SIG-M5 treated with dmso at 0.1 percent for 504 hours (cell line): Measurements from ENCODE around the gene PDZRN3.

Source experiments
- DNase-seq: peaks from one replicate; lab custom pipeline; 2025; ENCODE audit not compliant: unreplicated experiment; lab: John Stamatoyannopoulos, UW

PDZRN3 gene

DNA sequence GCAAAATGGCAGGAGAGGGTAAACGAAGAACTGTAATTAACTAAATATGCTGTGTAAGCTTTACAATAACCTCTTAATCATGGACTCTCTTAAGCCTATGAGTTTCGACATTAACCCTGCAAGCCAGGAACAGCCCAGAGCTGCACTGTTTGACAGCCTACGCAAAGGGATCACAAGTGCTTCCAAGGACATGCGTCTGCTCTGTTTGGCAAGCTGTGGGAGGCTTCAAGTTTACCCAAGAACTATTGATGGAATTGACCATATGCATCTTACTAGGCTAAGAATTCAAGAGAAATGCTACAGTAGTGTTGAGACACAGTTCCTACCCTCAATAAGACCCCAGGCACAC lies 66.0 kb downstream of the PDZRN3 start:
- DNase-seq, result no peak

DNA sequence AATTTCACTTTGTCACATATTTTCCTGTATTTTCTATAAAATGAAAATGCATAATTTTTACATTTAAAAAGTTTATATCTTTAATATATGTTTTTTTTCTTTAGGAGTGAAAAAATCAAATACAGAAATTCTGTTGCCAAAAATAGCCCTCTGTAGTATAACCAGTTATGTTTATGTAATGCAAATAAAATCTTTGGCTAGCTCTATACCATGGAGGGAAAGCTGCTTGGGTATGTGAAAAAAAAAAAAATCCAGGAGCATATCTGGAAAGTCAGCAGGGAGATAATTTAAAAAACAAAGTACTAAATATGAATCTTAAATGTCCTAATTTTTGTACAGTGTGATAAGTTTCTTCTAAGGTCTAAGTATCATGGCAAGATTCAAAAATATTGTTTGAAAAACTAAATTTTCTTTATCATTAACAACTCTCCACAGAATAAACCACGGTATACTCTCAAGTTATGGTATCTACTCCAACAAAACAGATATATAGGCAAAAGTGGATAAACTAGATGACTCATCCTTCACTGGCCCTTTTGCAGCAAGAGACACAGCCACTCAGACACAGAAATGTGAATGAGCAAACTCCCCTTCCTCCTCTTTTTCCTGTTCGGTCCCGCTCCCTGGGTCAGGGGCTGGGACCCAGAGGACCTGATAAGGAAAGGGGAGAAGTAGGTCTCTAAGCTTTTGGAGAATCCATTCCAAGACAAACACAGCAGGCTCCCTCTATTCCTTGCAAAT lies 66.6 kb downstream of the PDZRN3 start:
- no peak for DNase-seq

DNA sequence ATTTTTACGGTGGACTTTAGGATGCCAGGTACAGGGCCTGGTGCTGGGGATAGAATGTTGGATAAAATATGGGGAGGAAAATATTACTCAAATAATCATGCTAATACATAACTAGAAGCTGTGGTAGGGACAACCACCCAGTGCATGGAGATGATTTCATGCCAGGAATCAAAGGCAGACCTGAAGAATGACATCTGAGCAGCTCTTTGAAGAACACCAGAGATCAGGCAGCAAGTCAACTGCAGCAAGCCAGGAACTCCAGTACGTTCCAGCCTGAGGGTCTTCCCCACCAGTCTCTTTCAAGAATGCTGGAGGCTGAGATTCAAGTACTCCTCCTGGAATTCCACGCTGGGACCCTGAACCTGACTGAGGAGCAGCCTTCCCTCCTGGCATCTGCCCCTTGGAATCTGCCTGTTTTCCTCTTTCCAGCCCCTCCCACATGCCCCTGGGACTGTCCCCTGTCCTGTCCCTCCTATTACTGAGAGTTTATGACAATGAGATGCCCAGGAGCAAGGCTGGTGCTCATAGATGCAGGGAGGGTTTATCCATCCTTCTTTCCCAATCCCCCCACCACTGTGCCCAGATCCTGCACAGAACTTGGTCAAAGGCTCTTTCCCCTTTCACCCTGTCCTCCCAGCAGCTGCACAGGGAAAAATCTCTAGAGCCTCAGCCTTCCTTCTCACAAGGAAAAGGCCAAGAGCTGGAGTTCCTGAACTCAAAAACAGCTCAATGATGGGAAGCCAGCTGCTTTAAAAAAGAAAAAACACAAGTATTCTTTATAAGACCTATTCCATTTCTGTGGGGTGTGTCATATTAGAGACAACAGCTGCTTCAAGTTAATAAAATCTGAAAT lies 68.0 kb downstream of the PDZRN3 start:
- no peak for DNase-seq

- DNase-seq, result no peak
These were observed 69.7 kb downstream of the PDZRN3 start for GRCh38 chr3:73555076-73555475.

DNA sequence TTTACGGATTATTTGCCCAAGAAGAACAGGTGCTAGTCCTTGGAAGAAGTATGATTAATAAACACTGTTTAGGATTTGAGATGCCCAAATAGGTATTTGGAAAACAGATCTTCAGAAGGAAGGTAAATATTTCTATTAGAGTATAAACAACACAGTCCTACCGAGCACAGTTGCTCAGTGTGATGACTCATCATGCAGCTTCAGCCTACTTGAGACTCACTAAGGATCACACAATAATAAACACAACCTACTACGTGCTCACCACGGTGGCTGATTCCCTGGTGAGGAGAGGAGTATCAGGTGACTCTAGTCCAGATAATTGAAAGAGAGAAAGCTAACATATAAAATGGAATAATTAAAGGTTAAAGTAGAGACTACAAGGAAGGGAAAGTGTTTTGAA lies 72.0 kb downstream of the PDZRN3 start:
- DNase-seq, result no peak

GRCh38 chr3:73550032-73550431 lies 74.7 kb downstream of the PDZRN3 start:
- no peak for DNase-seq

DNA sequence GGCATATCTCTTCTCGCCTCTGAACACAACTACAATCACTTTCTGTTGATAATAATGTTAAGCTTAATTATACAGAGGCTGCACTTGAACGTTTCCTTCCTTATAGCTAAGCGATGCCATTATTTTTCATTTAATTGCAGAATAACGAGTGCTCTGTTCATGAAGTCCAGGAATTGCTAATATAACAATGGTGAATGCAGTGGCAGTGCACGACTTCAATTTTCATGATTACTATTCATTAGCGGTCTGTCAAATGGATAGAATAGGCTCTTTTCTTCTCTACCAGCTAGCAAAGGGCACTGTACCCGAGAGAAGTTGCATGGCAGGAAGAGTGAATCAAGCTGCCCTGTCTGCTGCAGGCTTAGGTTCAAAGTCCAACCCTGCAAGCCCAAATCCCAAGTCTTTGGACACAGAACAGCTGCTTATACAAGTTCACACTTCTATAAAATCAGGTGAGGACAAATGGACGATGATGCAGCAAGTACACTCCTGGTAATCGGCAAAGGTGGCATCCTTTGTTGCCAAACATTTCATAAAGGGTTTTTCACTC lies 75.6 kb downstream of the PDZRN3 start:
- no peak for DNase-seq

DNA sequence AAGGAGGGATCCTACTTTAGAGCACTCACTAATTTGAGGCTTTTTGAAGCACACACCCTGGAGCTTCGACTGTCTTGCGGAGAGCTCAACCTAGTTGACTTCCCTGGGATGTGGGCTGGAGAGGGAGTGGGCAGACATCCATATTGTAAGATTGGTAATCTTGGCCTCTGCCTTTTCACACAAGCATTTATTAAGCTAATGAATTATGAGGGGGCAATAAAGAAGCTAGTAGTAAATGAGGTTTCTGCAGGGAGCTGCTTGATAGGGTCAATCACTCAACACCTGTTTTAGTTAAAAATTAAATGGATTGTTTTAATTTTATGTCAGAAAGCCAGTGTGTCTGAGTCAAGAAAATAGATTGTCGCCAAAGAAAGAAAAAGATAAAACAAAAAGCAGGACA lies 76.3 kb downstream of the PDZRN3 start:
- DNase-seq, result no peak

GRCh38 chr3:73547427-73548248 lies 77.1 kb downstream of the PDZRN3 start:
- DNase-seq, result no peak

DNA sequence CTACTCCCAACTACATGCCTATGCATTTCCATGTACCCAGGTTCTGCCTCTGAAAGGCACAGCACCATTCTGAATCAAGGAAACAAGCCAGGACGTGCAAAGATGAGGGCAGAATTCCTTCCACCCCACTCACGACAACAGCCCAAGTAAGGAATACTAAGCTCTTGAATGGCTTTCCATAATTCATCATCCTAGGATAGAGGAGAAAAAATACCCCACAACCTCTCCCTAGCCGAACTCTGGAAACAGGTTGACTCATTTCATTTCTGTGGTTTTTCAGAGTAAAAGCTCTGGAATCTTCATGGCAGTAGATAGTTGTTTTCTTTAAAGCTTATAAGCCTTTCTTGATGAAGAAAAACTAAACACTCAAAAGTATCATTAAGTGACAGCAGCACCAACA lies 77.8 kb downstream of the PDZRN3 start:
- DNase-seq, result no peak

DNA sequence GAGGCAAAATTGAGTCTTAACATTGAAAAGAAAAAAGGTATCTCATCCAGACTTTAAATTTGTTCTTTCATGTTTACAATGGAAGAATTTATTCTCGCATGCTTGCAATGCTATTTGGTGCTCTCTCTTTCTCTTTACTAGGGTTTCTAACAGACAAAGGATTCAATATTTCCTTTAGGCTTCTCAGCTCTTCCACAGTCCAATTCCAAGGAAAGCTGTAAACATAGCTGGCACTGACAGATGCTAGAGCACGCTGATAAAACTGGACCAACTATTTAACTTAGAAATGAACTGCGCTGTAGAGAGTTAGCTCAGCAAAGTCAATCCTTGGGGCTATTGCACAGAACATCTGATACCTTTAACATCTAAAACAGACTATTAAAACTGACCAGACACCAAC lies 81.3 kb downstream of the PDZRN3 start:
- DNase-seq, result no peak

- no peak for DNase-seq
These were observed 82.6 kb downstream of the PDZRN3 start for GRCh38 chr3:73542136-73542535.

- DNase-seq, result no peak
These were observed 83.6 kb downstream of the PDZRN3 start for GRCh38 chr3:73540969-73541740.

- DNase-seq, result no peak
These were observed 86.3 kb downstream of the PDZRN3 start for GRCh38 chr3:73538486-73538885.

DNA sequence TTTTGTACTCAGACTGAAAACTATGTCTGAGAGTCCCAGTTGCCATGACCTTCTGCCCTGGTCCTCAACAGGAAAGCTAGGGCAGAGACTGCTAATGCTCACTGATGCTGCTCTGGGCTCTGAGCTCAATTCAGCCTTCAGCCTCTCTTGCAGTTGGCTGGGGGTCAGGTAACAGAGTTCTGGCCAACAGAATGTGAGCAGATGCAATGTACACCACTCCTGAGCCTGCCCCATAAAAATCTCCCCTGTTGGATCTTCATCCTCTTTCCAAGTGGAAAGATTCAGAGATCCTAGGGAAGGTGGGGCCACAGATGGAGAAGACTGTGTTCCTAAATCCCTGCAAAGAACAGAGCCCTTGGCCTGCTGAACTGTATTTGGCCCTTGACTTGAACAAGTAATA lies 87.8 kb downstream of the PDZRN3 start:
- no peak for DNase-seq

- DNase-seq, result no peak
These were observed 88.3 kb downstream of the PDZRN3 start for GRCh38 chr3:73536336-73536895.

DNA sequence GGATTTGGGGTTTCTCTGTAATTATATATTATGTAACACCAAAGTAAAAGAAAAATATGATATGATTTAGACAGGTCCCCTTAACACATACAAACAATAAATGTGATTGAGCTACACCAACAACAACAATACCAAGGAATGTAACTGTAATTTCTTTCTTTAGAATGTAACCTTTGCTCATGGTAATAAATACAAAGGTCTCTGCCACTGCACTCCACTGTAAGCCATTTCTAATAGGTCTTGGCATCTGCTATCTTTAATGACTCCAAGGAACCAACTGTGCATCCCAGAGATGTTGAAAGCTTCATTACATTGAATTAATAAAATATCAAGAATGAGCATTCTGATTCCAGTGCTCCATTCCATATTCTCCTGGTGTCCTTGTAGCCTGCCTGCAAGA lies 88.8 kb downstream of the PDZRN3 start:
- no peak for DNase-seq

DNA sequence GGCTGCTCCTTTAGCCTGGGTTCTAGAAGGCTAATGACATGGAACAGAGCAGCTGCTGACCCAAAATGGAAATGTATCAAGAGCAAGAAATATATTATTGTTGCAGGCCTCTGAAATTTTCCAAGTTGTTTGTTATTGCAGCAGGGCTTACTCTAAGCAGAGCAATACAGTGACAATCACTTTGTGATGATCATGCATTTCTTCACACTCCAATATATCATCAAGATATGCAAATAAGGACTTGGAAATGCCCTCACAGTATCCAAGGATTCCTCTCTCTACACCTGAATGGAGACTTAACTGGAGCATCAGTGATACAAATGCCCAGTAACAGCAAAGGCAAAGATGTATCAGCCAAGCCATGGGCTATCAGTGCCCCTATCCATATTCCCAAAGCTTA lies 89.6 kb downstream of the PDZRN3 start:
- DNase-seq, result no peak

GRCh38 chr3:73530022-73530396 lies 94.7 kb downstream of the PDZRN3 start:
- DNase-seq, result no peak

DNA sequence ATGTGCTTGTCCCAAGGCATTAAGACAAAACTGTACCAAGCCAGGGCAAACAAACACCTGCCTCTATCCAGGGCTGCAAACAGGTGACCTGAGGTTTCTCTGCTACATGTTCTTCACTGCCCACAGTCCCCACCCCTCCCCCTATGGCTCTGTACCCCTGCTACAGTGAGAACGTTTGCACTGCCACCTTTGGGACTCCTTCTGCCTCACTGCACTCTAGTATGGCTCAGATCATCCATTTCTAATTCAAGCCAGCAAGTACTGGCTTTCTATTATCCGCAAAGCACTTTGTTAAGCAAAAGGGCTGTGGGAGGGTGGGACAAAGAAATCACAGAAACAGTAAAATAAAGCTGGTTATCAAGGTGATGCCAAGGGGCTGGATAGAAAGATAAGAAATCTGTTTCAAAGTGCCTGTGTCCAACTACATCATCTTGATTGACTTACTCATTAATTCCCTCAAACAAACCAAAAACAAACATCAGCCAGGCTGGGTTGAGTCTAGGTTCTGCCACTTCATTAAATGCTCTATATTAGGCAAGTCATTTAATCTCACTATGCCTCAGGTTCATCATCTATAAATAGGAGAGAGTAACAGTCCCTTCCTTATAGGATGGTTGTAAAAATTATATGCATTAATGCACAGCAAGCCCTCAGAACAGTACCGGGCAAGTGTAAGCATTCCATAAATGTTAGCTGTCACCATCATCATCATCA lies 95.3 kb downstream of the PDZRN3 start:
- DNase-seq, result no peak
